HG02610 (cell line): ENCODE data around the gene FTO.
"Not testable (repeated sequence)": the region's sequence is repeated elsewhere in the genome, so short reads cannot be mapped to it uniquely, and the experiment has no call there.

ENCODE experiments used
- ATAC-seq: cut with Tn5 transposase; IDR thresholded peaks from one replicate; pipeline ENCODE4 v1.9.1; 2021; ENCODE audit warnings: mild to moderate bottlenecking, moderate library complexity; ENCODE audit not compliant: unreplicated experiment

The FTO gene

GRCh38 chr16:54165174-54165911 lies 461.4 kb downstream of the FTO start:
- ATAC-seq: no peak

- ATAC-seq: no peak
These were observed 462.2 kb downstream of the FTO start for GRCh38 chr16:54165912-54166865.

- ATAC-seq: no peak
These were observed 465.2 kb downstream of the FTO start for GRCh38 chr16:54169112-54169511.

- no peak for ATAC-seq
These were observed 467.9 kb downstream of the FTO start for GRCh38 chr16:54171626-54172537.

GRCh38 chr16:54173490-54173889 lies 469.5 kb downstream of the FTO start:
- no peak for ATAC-seq

GRCh38 chr16:54174201-54174600 lies 470.2 kb downstream of the FTO start:
- no peak for ATAC-seq

GRCh38 chr16:54174750-54175149 lies 470.8 kb downstream of the FTO start:
- ATAC-seq: no peak

- ATAC-seq: no peak
These were observed 471.2 kb downstream of the FTO start for GRCh38 chr16:54175169-54175551.

GRCh38 chr16:54175552-54176375 lies 471.8 kb downstream of the FTO start:
- no peak for ATAC-seq

- no peak for ATAC-seq
These were observed 472.5 kb downstream of the FTO start for GRCh38 chr16:54176376-54176901.

GRCh38 chr16:54177052-54177861 lies 473.3 kb downstream of the FTO start:
- no peak for ATAC-seq

- no peak for ATAC-seq
These were observed 474.0 kb downstream of the FTO start for GRCh38 chr16:54177862-54178477.

- ATAC-seq: no peak
These were observed 474.6 kb downstream of the FTO start for GRCh38 chr16:54178478-54178976.

- ATAC-seq: no peak
These were observed 476.7 kb downstream of the FTO start for GRCh38 chr16:54180421-54181359.

- not testable (repeated sequence) for ATAC-seq
These were observed 477.9 kb downstream of the FTO start for GRCh38 chr16:54181683-54182329.

GRCh38 chr16:54185045-54185444 lies 481.1 kb downstream of the FTO start:
- no peak for ATAC-seq

- no peak for ATAC-seq
These were observed 487.2 kb downstream of the FTO start for GRCh38 chr16:54191163-54191562.
